HepG2 (cell line): ENCODE data around the gene RHCE. TPM values are rescaled to one million over a fixed set of nuclear protein-coding genes. Genes with fewer than 3 reads are reported as not detected.

Experiments used
- CBX1 ChIP-seq: IDR thresholded peaks from one replicate; pipeline ENCODE4 v1.6.1; 2016; ENCODE audit warnings: antibody characterized with exemption, low read depth
- CSRNP1 ChIP-seq: sonication (generic); formaldehyde crosslinking; IDR thresholded peaks from 2 replicates; pipeline ENCODE4 v1.8.1; 2023; ENCODE audit warnings: mild to moderate bottlenecking, missing genetic modification reagents
- IRF9 ChIP-seq: sonication (generic); formaldehyde crosslinking; IDR thresholded peaks from 2 replicates; pipeline ENCODE4 v1.8.0; 2022; ENCODE audit warnings: missing genetic modification reagents, mild to moderate bottlenecking, borderline replicate concordance
- LCORL ChIP-seq, 2 experiments: fragments of 450-650 bp in 1 of 2; sonication (generic) in 1 of 2; formaldehyde crosslinking in 1 of 2; IDR thresholded peaks; 2 replicates each; pipeline versions ENCODE4 v1.5.0 to v1.6.1; 2017 to 2020; ENCODE audit warnings: antibody characterized with exemption in 1 of 2, missing genetic modification reagents in 1 of 2
- NFE2L2 ChIP-seq: fragments of 150-350 bp; IDR thresholded peaks from 2 replicates; pipeline ENCODE4 v1.6.1; 2014; ENCODE audit warnings: low read length
- RAD21 ChIP-seq: fragments of 450-650 bp; formaldehyde crosslinking; IDR thresholded peaks from 2 replicates; pipeline ENCODE4 v1.5.0; 2020; ENCODE audit warnings: mild to moderate bottlenecking
- RELA ChIP-seq: sonication (generic); formaldehyde crosslinking; IDR thresholded peaks from 2 replicates; pipeline ENCODE4 v1.4.0; 2020; ENCODE audit warnings: missing genetic modification reagents
- TAF1 ChIP-seq: sonication (generic); formaldehyde crosslinking; IDR thresholded peaks from 2 replicates; pipeline ENCODE4 v1.4.0; 2020; ENCODE audit warnings: missing genetic modification reagents
- TEAD3 ChIP-seq: optimal IDR thresholded peaks from 2 replicates; pipeline ENCODE3; 2016; ENCODE audit warnings: borderline replicate concordance
- ZNF362 ChIP-seq: sonication (generic); formaldehyde crosslinking; IDR thresholded peaks from 2 replicates; pipeline ENCODE4 v1.4.0; 2020; ENCODE audit warnings: missing genetic modification reagents, mild to moderate bottlenecking, borderline replicate concordance
- ZNF382 ChIP-seq: sonication (generic); formaldehyde crosslinking; IDR thresholded peaks from 2 replicates; pipeline ENCODE4 v1.5.0; 2020; ENCODE audit warnings: missing genetic modification reagents, mild to moderate bottlenecking, borderline replicate concordance
- ZNF460 ChIP-seq: sonication (generic); formaldehyde crosslinking; IDR thresholded peaks from 2 replicates; pipeline ENCODE4 v1.5.1; 2020; ENCODE audit warnings: missing genetic modification reagents, mild to moderate bottlenecking, borderline replicate concordance
- ZNF510 ChIP-seq: sonication (generic); formaldehyde crosslinking; IDR thresholded peaks from 2 replicates; pipeline ENCODE4 v1.4.0; 2020; ENCODE audit warnings: low read depth, mild to moderate bottlenecking, missing genetic modification reagents
- ZNF563 ChIP-seq: sonication (generic); formaldehyde crosslinking; IDR thresholded peaks from 2 replicates; pipeline ENCODE4 v1.8.0; 2022; ENCODE audit warnings: mild to moderate bottlenecking, moderate library complexity, missing genetic modification reagents
- ZNF775 ChIP-seq: sonication (generic); formaldehyde crosslinking; IDR thresholded peaks from 2 replicates; pipeline ENCODE4 v1.4.0; 2020; ENCODE audit warnings: missing genetic modification reagents, mild to moderate bottlenecking, moderate library complexity, borderline replicate concordance
- polyA plus RNA-seq, 8 experiments: library from polyadenylated mRNA; depleted of rRNA in 3 of 8; stranded (reverse) in 7 of 8; unstranded in 1 of 8; fragments of >200 nt; fragmentation: Illumina TruSeq in 4 of 8; extraction: Trizol in 4 of 8; gene quantifications; 2 replicates each; pipeline versions ENCODE4 v1.2.1 to v1.2.3, GENCODE V29; 2011 to 2016; ENCODE audit warnings: low read depth in 4 of 8, missing spikeins in 1 of 8, mixed read lengths in 1 of 8; ENCODE audit not compliant: insufficient read depth in 1 of 8
- total RNA-seq, 5 experiments: library from RNA; depleted of rRNA; stranded (reverse); fragments of >200 nt; fragmentation: Illumina TruSeq; extraction: Trizol; gene quantifications; 2 replicates each; pipeline ENCODE4 v1.2.3, GENCODE V29; 2016; ENCODE audit warnings: low read depth in 1 of 5
- TF ChIP-seq, protein P1 (sequence below): sonication (generic); formaldehyde crosslinking; IDR thresholded peaks from one replicate; pipeline ENCODE4 v1.5.1; 2020; ENCODE audit warnings: mild to moderate bottlenecking, missing genetic modification reagents; ENCODE audit errors: not compliant biosample characterization

RHCE gene
- total and polyA plus RNA-seq, 2 of the 13 experiments (the other 11 are each of a cell fraction or from before 2014, with no cell fraction given) = 0.30 TPM; not detected in 1

GRCh38 chr1:25430967-25431881 lies 10.6 kb upstream of the RHCE start (continued):
- TF ChIP-seq CSRNP1 (CRISPR knock-in tag) (0 out of 2 replicates have a peak, but pooled peaks have one; percentile 14), LCORL (IDR thresholded peaks at IDR 0.05) (no peak), LCORL (CRISPR knock-in tag; IDR thresholded peaks at IDR 0.05) (no peak), TEAD3 (CRISPR knock-in tag) (no peak), RAD21 (CRISPR knock-in tag) (peak; percentile 50; the same call in 1 of the 2 replicates), NFE2L2 (no peak), RELA (CRISPR knock-in tag) (no peak), TAF1 (CRISPR knock-in tag) (no peak), ZNF775 (CRISPR knock-in tag) (no peak), ZNF563 (CRISPR knock-in tag) (0 out of 2 replicates have a peak, but pooled peaks have one; percentile 13), IRF9 (CRISPR knock-in tag) (no peak), ZNF510 (CRISPR knock-in tag) (no peak), ZNF362 (no peak), ZNF460 (CRISPR knock-in tag) (no peak), ZNF382 (CRISPR knock-in tag) (no peak), CBX1 (no peak)
- TF ChIP-seq, protein P1, sequence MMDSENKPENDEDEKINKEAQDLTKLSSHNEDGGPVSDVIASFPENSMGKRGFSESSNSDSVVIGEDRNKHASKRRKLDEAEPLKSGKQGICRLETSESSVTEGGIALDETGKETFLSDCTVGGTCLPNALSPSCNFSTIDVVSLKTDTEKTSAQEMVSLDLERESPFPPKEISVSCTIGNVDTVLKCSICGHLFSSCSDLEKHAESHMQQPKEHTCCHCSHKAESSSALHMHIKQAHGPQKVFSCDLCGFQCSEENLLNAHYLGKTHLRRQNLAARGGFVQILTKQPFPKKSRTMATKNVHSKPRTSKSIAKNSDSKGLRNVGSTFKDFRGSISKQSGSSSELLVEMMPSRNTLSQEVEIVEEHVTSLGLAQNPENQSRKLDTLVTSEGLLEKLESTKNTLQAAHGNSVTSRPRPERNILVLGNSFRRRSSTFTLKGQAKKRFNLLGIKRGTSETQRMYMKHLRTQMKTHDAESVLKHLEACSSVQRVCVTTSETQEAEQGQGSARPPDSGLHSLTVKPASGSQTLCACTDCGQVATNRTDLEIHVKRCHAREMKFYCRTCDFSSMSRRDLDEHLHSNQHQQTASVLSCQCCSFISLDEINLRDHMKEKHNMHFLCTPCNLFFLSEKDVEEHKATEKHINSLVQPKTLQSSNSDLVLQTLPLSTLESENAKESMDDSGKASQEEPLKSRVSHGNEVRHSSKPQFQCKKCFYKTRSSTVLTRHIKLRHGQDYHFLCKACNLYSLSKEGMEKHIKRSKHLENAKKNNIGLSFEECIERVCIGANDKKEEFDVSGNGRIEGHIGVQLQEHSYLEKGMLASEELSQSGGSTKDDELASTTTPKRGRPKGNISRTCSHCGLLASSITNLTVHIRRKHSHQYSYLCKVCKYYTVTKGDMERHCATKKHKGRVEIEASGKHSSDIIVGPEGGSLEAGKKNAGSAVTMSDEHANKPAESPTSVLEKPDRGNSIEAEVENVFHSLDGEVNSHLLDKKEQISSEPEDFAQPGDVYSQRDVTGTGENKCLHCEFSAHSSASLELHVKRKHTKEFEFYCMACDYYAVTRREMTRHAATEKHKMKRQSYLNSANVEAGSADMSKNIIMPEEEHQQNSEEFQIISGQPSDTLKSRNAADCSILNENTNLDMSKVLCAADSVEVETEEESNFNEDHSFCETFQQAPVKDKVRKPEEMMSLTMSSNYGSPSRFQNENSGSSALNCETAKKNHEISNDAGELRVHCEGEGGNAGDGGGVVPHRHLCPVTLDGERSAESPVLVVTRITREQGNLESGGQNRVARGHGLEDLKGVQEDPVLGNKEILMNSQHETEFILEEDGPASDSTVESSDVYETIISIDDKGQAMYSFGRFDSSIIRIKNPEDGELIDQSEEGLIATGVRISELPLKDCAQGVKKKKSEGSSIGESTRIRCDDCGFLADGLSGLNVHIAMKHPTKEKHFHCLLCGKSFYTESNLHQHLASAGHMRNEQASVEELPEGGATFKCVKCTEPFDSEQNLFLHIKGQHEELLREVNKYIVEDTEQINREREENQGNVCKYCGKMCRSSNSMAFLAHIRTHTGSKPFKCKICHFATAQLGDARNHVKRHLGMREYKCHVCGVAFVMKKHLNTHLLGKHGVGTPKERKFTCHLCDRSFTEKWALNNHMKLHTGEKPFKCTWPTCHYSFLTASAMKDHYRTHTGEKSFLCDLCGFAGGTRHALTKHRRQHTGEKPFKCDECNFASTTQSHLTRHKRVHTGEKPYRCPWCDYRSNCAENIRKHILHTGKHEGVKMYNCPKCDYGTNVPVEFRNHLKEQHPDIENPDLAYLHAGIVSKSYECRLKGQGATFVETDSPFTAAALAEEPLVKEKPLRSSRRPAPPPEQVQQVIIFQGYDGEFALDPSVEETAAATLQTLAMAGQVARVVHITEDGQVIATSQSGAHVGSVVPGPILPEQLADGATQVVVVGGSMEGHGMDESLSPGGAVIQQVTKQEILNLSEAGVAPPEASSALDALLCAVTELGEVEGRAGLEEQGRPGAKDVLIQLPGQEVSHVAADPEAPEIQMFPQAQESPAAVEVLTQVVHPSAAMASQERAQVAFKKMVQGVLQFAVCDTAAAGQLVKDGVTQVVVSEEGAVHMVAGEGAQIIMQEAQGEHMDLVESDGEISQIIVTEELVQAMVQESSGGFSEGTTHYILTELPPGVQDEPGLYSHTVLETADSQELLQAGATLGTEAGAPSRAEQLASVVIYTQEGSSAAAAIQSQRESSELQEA (CRISPR knock-in tag) = no peak
